AG08396 (cell line): ENCODE data around the gene NDOR1.

ENCODE experiments used
- DNase-seq: peaks from one replicate; pipeline ENCODE4 v3.0.0; 2012; ENCODE audit warnings: low spot score, mixed read lengths

The NDOR1 gene

DNA sequence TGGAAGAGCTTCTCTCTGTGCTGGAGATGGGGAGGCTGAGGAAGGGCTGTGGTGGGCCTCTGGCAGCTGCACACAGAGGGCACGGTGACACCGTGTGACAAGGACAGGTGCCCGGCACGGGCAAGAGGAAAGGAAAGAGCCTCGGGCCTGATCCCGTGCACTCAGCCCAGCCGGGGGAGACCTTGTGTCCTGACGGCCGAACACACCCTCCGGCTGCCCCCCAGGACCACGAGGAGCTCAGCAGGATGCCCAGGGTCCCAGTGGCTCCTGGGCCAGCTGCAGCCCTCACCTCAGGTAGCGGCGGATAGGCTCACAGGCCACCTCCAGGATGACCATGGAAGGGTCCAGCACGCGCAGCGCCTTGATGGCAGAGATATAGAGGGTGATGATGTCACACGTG lies 22.7 kb upstream of the NDOR1 start:
- DNase-seq: no peak

GRCh38 chr9:137183980-137184595 lies 21.4 kb upstream of the NDOR1 start:
- no peak for DNase-seq

GRCh38 chr9:137184881-137185660 lies 20.4 kb upstream of the NDOR1 start:
- no peak for DNase-seq

GRCh38 chr9:137185921-137186320 lies 19.6 kb upstream of the NDOR1 start:
- no peak for DNase-seq

DNA sequence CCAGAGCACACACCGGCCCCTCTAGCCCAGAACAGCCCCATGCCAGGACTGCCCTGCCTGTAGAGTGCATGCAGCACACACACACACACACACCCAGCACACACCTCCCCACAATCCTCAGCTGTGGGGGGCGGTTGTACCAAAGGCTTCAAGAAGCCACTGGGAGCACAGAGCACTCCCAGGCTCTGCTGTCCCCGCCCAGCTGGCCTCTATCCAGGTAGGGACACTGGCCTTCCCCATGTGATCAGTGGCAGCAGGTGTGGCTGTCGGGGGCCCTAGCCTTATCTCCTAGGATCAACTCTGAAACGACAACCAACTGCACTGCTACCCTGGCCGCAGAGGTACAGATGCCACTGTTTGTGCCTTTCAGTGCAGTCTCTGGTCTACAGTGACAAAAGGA lies 19.1 kb upstream of the NDOR1 start:
- no peak for DNase-seq

- no peak for DNase-seq
Observed at GRCh38 chr9:137187386-137187785, 18.1 kb upstream of the NDOR1 start.

DNA sequence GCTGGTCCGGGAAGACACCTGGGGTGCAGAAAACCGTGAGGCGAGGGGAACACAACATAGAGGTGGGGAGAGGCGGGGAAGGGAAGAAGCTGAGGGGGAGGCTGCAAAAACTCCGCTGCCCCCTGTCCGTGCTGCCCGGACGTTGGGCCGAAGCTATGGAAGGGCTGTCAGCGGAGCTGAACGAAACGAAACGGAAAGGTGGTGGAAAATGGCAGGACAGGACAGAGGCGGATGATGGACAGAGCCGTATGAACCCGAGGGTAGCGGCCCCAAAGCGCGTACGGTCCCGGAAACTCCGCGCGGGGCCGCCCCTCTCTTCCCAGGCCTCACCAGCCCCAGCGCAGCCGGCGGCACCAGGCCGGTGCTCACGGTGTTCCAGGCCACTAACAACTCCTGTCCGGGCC lies 17.4 kb upstream of the NDOR1 start:
- DNase-seq: no peak

DNA sequence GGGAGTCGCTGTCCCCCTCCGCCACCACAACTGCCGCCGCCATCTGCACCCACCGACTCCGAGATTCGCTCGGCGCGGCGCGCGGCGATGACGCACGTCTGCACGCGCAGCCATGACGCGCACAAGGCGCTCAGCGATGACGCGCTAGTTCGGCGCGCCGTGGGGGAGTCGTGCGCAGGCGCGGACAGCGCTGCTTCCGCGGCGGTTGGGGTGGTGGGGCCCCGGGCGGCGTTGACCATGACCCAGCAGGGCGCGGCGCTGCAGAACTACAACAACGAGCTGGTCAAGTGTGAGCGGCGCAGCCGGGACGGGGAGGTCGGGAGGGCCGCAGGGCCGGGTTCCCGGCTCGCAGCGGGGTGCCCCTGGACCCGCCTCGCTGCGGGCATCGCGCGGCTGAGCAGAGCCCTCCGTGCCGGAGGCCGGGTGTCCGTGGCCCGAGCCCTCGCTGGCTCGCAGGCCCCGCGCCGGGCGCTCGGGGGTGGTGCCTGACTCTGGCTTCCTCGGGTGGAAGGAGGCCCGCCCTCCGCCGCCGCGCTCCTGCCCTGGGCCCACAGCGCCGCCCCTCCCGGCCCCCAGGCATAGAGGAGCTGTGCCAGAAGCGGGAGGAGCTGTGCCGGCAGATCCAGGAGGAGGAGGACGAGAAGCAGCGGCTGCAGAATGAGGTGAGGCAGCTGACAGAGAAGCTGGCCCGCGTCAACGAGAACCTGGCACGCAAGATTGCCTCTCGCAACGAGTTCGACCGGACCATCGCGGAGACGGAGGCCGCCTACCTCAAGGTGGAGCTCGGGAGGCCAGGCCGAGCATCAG lies 16.8 kb upstream of the NDOR1 start, which contains the start of the genes ANAPC2 and SSNA1:
Gene ANAPC2, minus strand, starts transcription at position 71 of the 807 bp plus-strand sequence. Its CDS starts 28 bp downstream, at position 43.
Gene SSNA1, plus strand, starts transcription at position 187 of the 807 bp plus-strand sequence. Its CDS starts 51 bp downstream, at position 238.
- peak; percentile 98 for DNase-seq

DNA sequence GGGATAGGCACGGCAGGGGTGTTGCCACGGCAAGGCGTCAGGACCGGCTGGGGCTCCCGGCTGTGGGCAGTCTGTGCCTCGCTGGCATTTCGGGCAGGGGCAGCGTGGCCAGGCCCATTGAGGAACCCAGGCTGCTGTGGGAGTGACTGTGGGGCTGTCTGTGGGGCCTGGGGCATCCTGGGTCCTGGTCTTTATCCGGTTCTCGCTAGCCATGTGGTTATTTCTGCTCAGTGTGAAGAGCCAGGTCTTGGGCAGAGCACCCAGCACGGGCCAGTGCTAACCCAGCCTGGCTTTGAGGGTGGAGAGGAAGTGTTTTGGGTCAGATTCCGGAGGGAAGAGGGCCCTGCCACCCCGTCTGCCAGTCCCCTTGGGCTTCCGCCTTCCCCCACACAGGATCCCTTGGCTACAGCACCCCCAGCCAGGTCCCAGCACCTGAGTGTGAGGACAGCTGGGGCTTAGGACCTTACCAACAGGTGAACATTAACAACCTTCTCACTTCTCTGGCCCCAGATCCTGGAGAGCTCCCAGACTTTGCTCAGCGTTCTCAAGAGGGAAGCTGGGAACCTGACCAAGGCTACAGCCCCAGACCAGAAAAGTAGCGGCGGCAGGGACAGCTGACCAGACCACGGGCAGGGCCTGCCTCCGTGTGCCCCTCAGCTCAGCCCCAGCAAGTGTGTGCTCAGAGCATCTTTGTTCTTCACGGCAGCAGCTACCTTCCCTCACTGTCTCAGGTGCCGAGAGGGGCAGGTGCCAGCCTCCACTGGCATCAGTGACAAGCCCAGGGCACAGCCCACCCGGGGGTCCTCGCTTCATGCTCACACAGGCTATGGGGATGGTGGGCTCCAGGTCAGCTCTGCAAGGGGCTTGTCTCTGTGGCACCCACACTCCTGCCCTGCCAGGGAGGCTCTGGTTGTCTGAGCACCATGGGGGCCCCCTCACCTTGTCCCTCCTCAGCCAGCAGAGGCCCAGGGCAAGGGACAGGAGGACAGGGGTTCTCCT lies 15.9 kb upstream of the NDOR1 start:
- no peak for DNase-seq

GRCh38 chr9:137190315-137190856 lies 15.1 kb upstream of the NDOR1 start:
- DNase-seq: no peak

- no peak for DNase-seq
Observed at GRCh38 chr9:137191245-137191644, 14.3 kb upstream of the NDOR1 start.

- DNase-seq: no peak
Observed at GRCh38 chr9:137191691-137192447, 13.6 kb upstream of the NDOR1 start.

- DNase-seq: no peak
Observed at GRCh38 chr9:137192448-137192780, 13.1 kb upstream of the NDOR1 start.

DNA sequence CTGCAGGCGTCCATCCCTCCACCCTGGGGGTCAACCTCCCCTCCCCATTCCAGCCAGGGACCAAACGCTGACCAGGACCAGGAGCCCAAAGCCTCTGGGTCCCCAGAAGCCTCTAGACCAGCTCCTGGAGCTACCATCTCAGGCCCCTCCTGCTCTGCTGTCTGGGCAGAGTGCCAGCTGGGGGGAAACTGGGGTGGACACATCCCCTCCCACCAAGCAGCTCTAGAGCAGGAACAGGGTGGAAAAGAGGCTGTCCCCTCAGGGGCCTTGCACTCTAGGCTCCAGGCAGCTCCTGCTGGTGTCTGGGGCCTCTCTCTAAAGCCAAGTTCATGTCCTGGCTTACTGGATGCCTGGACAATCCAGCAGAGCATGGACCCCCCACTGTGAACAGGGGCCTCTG lies 12.6 kb upstream of the NDOR1 start:
- no peak for DNase-seq

- no peak for DNase-seq
Observed at GRCh38 chr9:137193771-137194170, 11.7 kb upstream of the NDOR1 start.

DNA sequence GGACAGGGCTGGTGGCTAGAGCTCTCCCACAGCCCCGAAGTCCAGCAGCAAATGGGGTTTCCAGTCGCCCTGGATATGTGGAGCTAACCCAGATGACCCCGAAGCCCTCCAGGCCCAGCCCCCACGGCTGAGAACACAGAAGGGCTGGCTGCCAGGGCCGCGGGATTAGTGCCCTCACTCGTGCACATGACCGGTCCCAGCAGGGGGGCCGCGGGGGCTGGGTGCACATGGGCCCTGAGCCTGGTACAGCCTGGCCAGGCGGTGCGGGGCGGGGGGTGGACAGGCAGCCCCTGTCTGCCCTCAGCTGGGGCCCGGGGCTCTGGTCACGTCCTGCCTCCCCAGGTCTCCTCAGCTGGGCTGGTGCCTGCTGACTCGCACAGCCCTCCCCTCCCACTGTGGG lies 11.1 kb upstream of the NDOR1 start:
- DNase-seq: no peak

DNA sequence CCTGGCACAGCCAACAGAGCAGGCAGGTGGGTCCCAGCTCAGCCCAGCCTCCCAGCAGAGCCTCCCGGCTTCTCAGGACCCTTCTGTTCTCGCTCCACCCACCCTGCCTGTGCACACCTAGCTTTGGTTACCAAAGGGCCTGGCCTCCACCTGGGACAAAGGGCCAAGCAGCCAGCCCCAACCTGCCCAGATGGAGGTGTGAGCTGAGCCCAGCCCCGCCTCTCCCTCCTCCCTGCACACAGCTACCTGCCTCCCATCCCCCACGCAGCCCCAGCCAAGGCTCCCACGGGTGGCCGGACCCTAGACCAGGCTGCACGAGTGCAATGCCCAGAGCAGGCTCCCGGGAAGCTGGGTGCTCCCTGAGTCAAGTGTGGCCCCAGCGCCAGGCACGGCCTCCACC lies 10.6 kb upstream of the NDOR1 start:
- DNase-seq: no peak

DNA sequence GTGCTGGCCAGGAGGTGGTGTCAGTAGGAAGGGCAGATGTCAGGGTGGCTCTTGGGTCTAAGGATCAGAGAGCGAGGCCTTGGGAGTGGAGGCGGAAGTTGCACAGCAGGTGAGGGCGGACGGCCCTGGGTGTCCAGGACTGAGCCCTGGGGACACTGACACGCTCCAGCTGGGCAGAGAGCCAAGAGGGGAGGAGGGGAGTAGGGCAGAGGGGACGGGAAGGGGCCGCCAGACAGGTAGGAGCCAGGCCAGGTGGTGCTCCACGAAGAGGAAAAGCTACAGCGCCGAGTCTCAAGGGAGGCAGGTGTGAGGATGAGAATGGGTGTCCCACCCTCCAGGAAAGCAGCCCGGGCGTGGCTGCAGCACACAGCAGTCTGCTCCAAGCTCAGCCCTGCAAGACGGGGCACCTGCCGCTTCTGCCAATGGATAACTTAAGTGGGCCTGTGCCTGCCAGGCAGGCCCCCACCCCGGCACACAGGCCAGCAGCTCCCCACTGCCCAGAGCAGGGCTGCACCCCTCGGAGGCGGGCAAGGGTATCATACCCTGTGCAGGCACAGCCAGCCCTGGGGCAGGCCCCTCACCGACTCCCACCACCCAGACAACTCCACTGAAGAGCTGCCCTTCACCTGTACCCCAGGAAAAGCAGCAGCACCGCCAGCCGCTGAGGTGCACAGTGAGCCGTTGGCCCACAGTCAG lies 9.8 kb upstream of the NDOR1 start:
- DNase-seq: no peak

- DNase-seq: no peak
Observed at GRCh38 chr9:137198051-137198901, 7.2 kb upstream of the NDOR1 start.
